WERI-Rb-1 (cell line): ENCODE data around the gene TRDMT1.

Source experiments
- DNase-seq: peaks from one replicate; pipeline ENCODE4 v3.0.0-alpha.2; 2020
- H3K27ac ChIP-seq: fragments of 250-450 bp; sonication (Bioruptor Pico); 2 replicates; pipeline ENCODE4 v1.5.1; 2020; ENCODE audit warnings: mild to moderate bottlenecking, moderate library complexity
- H3K27me3 ChIP-seq: fragments of 250-450 bp; sonication (Bioruptor Pico); 2 replicates; pipeline ENCODE4 v1.5.1; 2021; ENCODE audit warnings: mild to moderate bottlenecking, low read depth, moderate library complexity; ENCODE audit not compliant: insufficient read depth, severe bottlenecking
- H3K36me3 ChIP-seq: fragments of 250-450 bp; sonication (Bioruptor Pico); 2 replicates; pipeline ENCODE4 v1.5.1; 2020; ENCODE audit warnings: mild to moderate bottlenecking, moderate library complexity
- H3K4me3 ChIP-seq: 2 replicates; pipeline ENCODE4 v1.5.1; 2011; ENCODE audit warnings: low read depth, mild to moderate bottlenecking, control low read depth, low read length
- H3K9me3 ChIP-seq: fragments of 250-450 bp; sonication (Bioruptor Pico); 2 replicates; pipeline ENCODE4 v1.5.1; 2021; ENCODE audit warnings: mild to moderate bottlenecking, moderate library complexity; ENCODE audit not compliant: severe bottlenecking
- CTCF ChIP-seq: IDR thresholded peaks from 2 replicates; pipeline ENCODE4 v1.5.1; 2011; ENCODE audit warnings: low read depth, mild to moderate bottlenecking, control low read depth, inconsistent platforms, low read length

TRDMT1 gene

GRCh38 chr10:17109046-17109445 lies 92.4 kb downstream of the TRDMT1 start:
- Histone ChIP-seq H3K27ac (no peak overlapping the region), H3K9me3 (no peaks in the 10 kb centered on the region), H3K4me3 (no peak overlapping the region), H3K27me3 (no peaks in the 10 kb centered on the region), H3K36me3 (no peaks in the 10 kb centered on the region)
- DNase-seq = no peak
- no peak for TF ChIP-seq CTCF

GRCh38 chr10:17106991-17107390 lies 94.5 kb downstream of the TRDMT1 start:
- no peak overlapping the region for H3K4me3 ChIP-seq
- no peaks in the 10 kb centered on the region for H3K27me3 ChIP-seq
- TF ChIP-seq CTCF = no peak

GRCh38 chr10:17101910-17102266 lies 99.6 kb downstream of the TRDMT1 start:
- H3K36me3 ChIP-seq = no peaks in the 10 kb centered on the region
- DNase-seq = no peak
- no peaks in the 10 kb centered on the region for H3K9me3 ChIP-seq
- no peaks in the 10 kb centered on the region for H3K27me3 ChIP-seq
- no peak overlapping the region for H3K27ac ChIP-seq
- H3K4me3 ChIP-seq = no peak overlapping the region
- no peak for TF ChIP-seq CTCF

More at GRCh38 chr10:17106991-17107390, 94.5 kb downstream of the TRDMT1 start:
- H3K9me3 ChIP-seq = no peaks in the 10 kb centered on the region
- no peak for DNase-seq
- no peaks in the 10 kb centered on the region for H3K36me3 ChIP-seq
- H3K27ac ChIP-seq = no peak overlapping the region

- no peaks in the 10 kb centered on the region for H3K9me3 ChIP-seq
- TF ChIP-seq CTCF = no peak
These were observed 100.1 kb downstream of the TRDMT1 start for GRCh38 chr10:17101257-17101909.

GRCh38 chr10:17100586-17100985 lies 100.9 kb downstream of the TRDMT1 start:
- H3K36me3 ChIP-seq = no peaks in the 10 kb centered on the region
- no peak for TF ChIP-seq CTCF
- no peaks in the 10 kb centered on the region for H3K9me3 ChIP-seq
- no peak overlapping the region for H3K27ac ChIP-seq
- DNase-seq = no peak
- H3K4me3 ChIP-seq = no peak overlapping the region
- H3K27me3 ChIP-seq = no peaks in the 10 kb centered on the region

More at GRCh38 chr10:17101257-17101909, 100.1 kb downstream of the TRDMT1 start:
- no peaks in the 10 kb centered on the region for H3K27me3 ChIP-seq
- no peaks in the 10 kb centered on the region for H3K36me3 ChIP-seq
- DNase-seq = no peak
- H3K27ac ChIP-seq = no peak overlapping the region
- no peak overlapping the region for H3K4me3 ChIP-seq

- no peak for DNase-seq
- TF ChIP-seq CTCF = no peak
- no peaks in the 10 kb centered on the region for H3K9me3 ChIP-seq
- H3K27ac ChIP-seq = no peak overlapping the region
- H3K27me3 ChIP-seq = no peaks in the 10 kb centered on the region
- no peaks in the 10 kb centered on the region for H3K36me3 ChIP-seq
- H3K4me3 ChIP-seq = no peak overlapping the region
These were observed 103.5 kb downstream of the TRDMT1 start for GRCh38 chr10:17098012-17098411.
